ENCODE data around the gene TGFBR3.

DNA sequence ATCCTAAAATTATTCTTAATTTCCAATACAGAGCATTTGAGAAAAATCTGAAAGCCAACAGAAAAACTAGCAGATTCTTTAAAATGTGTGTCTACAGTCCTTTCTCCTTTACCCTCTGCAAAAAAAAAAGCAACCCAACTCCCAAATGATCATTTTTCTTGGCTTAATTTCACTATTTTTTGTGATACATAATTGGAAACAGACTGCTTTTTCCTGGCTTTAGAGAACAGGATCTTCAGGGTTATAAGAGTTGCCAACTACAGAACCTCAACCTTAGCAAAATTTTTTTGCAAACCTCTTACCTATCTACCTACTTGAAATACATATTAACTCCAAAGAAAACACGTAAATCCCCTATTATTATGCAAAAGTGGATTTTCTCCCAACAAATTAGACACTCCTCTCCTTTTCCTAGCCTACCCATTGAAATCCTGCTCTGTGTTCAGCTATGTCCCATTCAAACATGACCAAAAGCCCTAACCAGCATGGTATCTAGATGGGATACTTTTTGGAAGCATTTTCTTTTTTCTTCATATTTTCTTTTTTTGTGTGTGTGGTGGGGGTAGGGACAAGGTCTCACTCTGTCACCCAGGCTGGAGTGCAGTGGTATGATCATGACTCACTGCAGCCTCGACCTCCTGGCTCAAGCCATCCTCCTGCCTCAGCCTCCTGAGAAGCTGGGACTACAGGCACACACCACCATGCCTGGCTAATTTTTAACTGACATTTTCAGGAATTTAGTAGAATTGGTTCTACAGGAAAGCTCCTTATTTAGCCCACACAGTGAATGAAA, 9.0 kb downstream of the TGFBR3 start:
- TF ChIP-seq, protein P1, sequence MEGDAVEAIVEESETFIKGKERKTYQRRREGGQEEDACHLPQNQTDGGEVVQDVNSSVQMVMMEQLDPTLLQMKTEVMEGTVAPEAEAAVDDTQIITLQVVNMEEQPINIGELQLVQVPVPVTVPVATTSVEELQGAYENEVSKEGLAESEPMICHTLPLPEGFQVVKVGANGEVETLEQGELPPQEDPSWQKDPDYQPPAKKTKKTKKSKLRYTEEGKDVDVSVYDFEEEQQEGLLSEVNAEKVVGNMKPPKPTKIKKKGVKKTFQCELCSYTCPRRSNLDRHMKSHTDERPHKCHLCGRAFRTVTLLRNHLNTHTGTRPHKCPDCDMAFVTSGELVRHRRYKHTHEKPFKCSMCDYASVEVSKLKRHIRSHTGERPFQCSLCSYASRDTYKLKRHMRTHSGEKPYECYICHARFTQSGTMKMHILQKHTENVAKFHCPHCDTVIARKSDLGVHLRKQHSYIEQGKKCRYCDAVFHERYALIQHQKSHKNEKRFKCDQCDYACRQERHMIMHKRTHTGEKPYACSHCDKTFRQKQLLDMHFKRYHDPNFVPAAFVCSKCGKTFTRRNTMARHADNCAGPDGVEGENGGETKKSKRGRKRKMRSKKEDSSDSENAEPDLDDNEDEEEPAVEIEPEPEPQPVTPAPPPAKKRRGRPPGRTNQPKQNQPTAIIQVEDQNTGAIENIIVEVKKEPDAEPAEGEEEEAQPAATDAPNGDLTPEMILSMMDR (IDR thresholded peaks at IDR 0.05) = no peak
- TF ChIP-seq POLR2A (IDR thresholded peaks at IDR 0.05) (no peak), EP300 (IDR thresholded peaks at IDR 0.05) (no peak)
